GM23338 (cell line): Measurements from ENCODE around the gene UBE2H. TPM values are rescaled to one million over a fixed set of nuclear protein-coding genes. Genes with fewer than 3 reads are reported as not detected.
"Not testable (repeated sequence)": the region's sequence is repeated elsewhere in the genome, so short reads cannot be mapped to it uniquely, and the experiment has no call there.

ENCODE experiments used
- ATAC-seq: fragments of 200-7000 bp; cut with Tn5 transposase; 3 replicates; pipeline ENCODE4 v1.9.1; 2020
- DNase-seq: peaks from one replicate; pipeline ENCODE4 v3.0.0-alpha.2; 2015; ENCODE audit warnings: low spot score
- H2AFZ ChIP-seq: fragments of 200-600 bp; sonication (generic); 2 replicates; pipeline ENCODE4 v1.8.0; 2016; ENCODE audit warnings: antibody characterized with exemption, mild to moderate bottlenecking, moderate library complexity
- H3F3A ChIP-seq: fragments of 200-600 bp; sonication (generic); replicated peaks from 2 replicates; pipeline ENCODE4 v1.8.0; 2017; ENCODE audit warnings: antibody characterized with exemption, mixed run types, low read depth
- H3K27ac ChIP-seq: fragments of 200-600 bp; sonication (generic); 2 replicates; pipeline ENCODE4 v1.6.1; 2016; ENCODE audit warnings: low read depth
- H3K27me3 ChIP-seq: fragments of 200-600 bp; sonication (generic); 2 replicates; pipeline ENCODE4 v1.8.0; 2016; ENCODE audit warnings: mild to moderate bottlenecking, mixed run types, moderate library complexity; ENCODE audit not compliant: insufficient read depth
- H3K36me3 ChIP-seq: fragments of 200-600 bp; sonication (generic); 2 replicates; pipeline ENCODE4 v1.8.0; 2016; ENCODE audit warnings: mild to moderate bottlenecking; ENCODE audit not compliant: insufficient read depth
- H3K4me1 ChIP-seq: fragments of 200-600 bp; sonication (generic); 2 replicates; pipeline ENCODE4 v1.8.0; 2016; ENCODE audit warnings: mild to moderate bottlenecking, moderate library complexity; ENCODE audit not compliant: insufficient read depth
- H3K4me2 ChIP-seq: fragments of 200-600 bp; sonication (generic); 2 replicates; pipeline ENCODE4 v1.7.1; 2017; ENCODE audit warnings: mixed run types
- H3K4me3 ChIP-seq: fragments of 200-600 bp; sonication (generic); 2 replicates; pipeline ENCODE4 v1.6.1; 2016; ENCODE audit warnings: mixed run types
- H3K79me2 ChIP-seq: fragments of 200-600 bp; sonication (generic); replicated peaks from 2 replicates; pipeline ENCODE4 v1.8.0; 2017; ENCODE audit warnings: mild to moderate bottlenecking; ENCODE audit not compliant: insufficient read depth
- H3K9me2 ChIP-seq: fragments of 200-600 bp; sonication (generic); 2 replicates; pipeline ENCODE4 v1.8.0; 2017; ENCODE audit not compliant: insufficient read depth
- H4K20me1 ChIP-seq: fragments of 200-600 bp; sonication (generic); replicated peaks from 2 replicates; pipeline ENCODE4 v1.8.0; 2017; ENCODE audit warnings: mild to moderate bottlenecking; ENCODE audit not compliant: insufficient read depth
- H3K27ac Mint-ChIP-seq: 2 replicates; pipeline ENCODE4 v1.8.0; 2020; ENCODE audit warnings: inconsistent platforms, mild to moderate bottlenecking, moderate library complexity, mixed read lengths
- H3K27me3 Mint-ChIP-seq: 3 replicates; pipeline ENCODE4 v1.8.0; 2022; ENCODE audit warnings: low read depth, mild to moderate bottlenecking, moderate library complexity, mixed read lengths, inconsistent platforms; ENCODE audit not compliant: insufficient read depth, poor library complexity
- H3K36me3 Mint-ChIP-seq: 3 replicates; pipeline ENCODE4 v1.8.0; 2021; ENCODE audit warnings: low read depth, mild to moderate bottlenecking, inconsistent platforms, moderate library complexity, mixed read lengths
- H3K4me1 Mint-ChIP-seq: 3 replicates; pipeline ENCODE4 v1.8.0; 2020; ENCODE audit warnings: mild to moderate bottlenecking, inconsistent platforms, mixed read lengths
- H3K4me3 Mint-ChIP-seq: 3 replicates; pipeline ENCODE4 v1.8.0; 2021; ENCODE audit warnings: moderate library complexity, mild to moderate bottlenecking, inconsistent platforms, mixed read lengths
- H3K9me3 Mint-ChIP-seq: 3 replicates; pipeline ENCODE4 v1.8.0; 2020; ENCODE audit warnings: moderate library complexity, mild to moderate bottlenecking, inconsistent platforms, mixed read lengths
- CREB1 ChIP-seq: fragments of 250-450 bp; sonication (Bioruptor Pico); IDR thresholded peaks from 2 replicates; pipeline ENCODE4 v1.5.0; 2020; ENCODE audit warnings: low read depth, mild to moderate bottlenecking, moderate library complexity
- EZH2phosphoT487 ChIP-seq: fragments of 200-600 bp; sonication (generic); IDR thresholded peaks from one replicate; pipeline ENCODE4 v1.8.1; 2018; ENCODE audit warnings: antibody characterized with exemption; ENCODE audit not compliant: unreplicated experiment
- JUNB ChIP-seq: IDR thresholded peaks from one replicate; pipeline ENCODE4 v1.6.1; 2016; ENCODE audit warnings: antibody characterized with exemption; ENCODE audit not compliant: unreplicated experiment
- NANOG ChIP-seq: IDR thresholded peaks from 2 replicates; pipeline ENCODE4 v1.6.1; 2016; ENCODE audit warnings: antibody characterized with exemption, borderline replicate concordance
- POLR2AphosphoS5 ChIP-seq: IDR thresholded peaks from 2 replicates; pipeline ENCODE4 v1.6.1; 2016; ENCODE audit warnings: antibody characterized with exemption, low read depth
- ZNF114 ChIP-seq: fragments of 250-450 bp; sonication (Bioruptor Pico); IDR thresholded peaks from 2 replicates; pipeline ENCODE4 v1.5.0; 2020; ENCODE audit warnings: mild to moderate bottlenecking, moderate library complexity
- ZNF331 ChIP-seq: fragments of 250-450 bp; sonication (Bioruptor Pico); IDR thresholded peaks from 2 replicates; pipeline ENCODE4 v1.5.0; 2020; ENCODE audit warnings: low read depth, mild to moderate bottlenecking, moderate library complexity
- polyA plus RNA-seq: library from polyadenylated mRNA; unstranded; fragments of >200 nt; fragmentation: Nextera tagmentation; extraction: Ambion mirVana; gene quantifications from 2 replicates; pipeline ENCODE4 v1.2.1, GENCODE V29; 2016
- total RNA-seq: library from RNA; depleted of rRNA; stranded (reverse); fragments of >200 nt; shearing (Covaris generic); gene quantifications from 2 replicates; pipeline ENCODE4 v1.2.3, GENCODE V29; 2014
- TF ChIP-seq, protein P1 (sequence below): IDR thresholded peaks from 2 replicates; pipeline ENCODE4 v1.6.1; 2016; ENCODE audit warnings: antibody characterized with exemption
- TF ChIP-seq, protein P2 (sequence below): IDR thresholded peaks from one replicate; pipeline ENCODE4 v1.6.1; 2018; ENCODE audit warnings: antibody characterized with exemption; ENCODE audit not compliant: unreplicated experiment
- TF ChIP-seq, protein P3 (sequence below), 2 experiments: fragments of 200-600 bp in 1 of 2; sonication (generic) in 1 of 2; conservative IDR thresholded peaks; 2 replicates each; pipeline versions ENCODE4 v1.5.1 to v1.6.1; 2016 to 2017; ENCODE audit warnings: antibody characterized with exemption in 2 of 2, low read depth in 2 of 2, mild to moderate bottlenecking in 2 of 2, moderate library complexity in 1 of 2

Gene UBE2H
- total and polyA plus RNA-seq, 2 experiments from 2014 or later = 40.8 to 86.5 TPM

DNA sequence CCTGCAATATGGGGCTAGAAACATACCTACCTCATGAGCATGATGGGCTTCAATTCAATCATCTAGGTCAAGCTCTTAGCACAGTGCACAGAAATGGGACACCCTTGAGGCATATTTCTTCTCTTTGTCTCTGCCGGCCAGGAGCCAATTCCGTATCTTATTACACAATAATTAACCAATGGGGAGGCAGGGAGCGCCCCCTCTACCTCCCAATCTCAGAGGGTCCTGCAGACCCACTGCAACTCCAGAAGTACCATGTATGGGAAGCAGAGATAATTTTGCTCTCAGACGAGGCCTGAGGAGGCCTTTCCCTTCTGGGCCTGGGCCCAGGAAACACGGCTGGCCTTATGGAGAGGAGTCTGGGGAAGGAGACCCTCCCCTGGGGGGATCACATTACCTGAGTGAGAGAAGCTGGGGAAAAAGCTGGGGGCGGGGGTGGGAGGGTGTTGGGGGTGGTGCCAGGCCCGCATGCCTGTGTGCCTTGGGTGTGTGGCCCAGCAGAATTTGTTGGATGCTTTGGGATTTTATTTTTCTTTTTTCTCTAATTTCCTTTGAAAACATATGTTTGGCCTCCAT, 155.5 kb downstream of the UBE2H start (continued):
- TF ChIP-seq, protein P1, sequence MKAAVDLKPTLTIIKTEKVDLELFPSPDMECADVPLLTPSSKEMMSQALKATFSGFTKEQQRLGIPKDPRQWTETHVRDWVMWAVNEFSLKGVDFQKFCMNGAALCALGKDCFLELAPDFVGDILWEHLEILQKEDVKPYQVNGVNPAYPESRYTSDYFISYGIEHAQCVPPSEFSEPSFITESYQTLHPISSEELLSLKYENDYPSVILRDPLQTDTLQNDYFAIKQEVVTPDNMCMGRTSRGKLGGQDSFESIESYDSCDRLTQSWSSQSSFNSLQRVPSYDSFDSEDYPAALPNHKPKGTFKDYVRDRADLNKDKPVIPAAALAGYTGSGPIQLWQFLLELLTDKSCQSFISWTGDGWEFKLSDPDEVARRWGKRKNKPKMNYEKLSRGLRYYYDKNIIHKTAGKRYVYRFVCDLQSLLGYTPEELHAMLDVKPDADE = no peak
- no peak for TF ChIP-seq POLR2AphosphoS5
- TF ChIP-seq, protein P2, sequence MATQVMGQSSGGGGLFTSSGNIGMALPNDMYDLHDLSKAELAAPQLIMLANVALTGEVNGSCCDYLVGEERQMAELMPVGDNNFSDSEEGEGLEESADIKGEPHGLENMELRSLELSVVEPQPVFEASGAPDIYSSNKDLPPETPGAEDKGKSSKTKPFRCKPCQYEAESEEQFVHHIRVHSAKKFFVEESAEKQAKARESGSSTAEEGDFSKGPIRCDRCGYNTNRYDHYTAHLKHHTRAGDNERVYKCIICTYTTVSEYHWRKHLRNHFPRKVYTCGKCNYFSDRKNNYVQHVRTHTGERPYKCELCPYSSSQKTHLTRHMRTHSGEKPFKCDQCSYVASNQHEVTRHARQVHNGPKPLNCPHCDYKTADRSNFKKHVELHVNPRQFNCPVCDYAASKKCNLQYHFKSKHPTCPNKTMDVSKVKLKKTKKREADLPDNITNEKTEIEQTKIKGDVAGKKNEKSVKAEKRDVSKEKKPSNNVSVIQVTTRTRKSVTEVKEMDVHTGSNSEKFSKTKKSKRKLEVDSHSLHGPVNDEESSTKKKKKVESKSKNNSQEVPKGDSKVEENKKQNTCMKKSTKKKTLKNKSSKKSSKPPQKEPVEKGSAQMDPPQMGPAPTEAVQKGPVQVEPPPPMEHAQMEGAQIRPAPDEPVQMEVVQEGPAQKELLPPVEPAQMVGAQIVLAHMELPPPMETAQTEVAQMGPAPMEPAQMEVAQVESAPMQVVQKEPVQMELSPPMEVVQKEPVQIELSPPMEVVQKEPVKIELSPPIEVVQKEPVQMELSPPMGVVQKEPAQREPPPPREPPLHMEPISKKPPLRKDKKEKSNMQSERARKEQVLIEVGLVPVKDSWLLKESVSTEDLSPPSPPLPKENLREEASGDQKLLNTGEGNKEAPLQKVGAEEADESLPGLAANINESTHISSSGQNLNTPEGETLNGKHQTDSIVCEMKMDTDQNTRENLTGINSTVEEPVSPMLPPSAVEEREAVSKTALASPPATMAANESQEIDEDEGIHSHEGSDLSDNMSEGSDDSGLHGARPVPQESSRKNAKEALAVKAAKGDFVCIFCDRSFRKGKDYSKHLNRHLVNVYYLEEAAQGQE = no peak
- TF ChIP-seq, protein P3, sequence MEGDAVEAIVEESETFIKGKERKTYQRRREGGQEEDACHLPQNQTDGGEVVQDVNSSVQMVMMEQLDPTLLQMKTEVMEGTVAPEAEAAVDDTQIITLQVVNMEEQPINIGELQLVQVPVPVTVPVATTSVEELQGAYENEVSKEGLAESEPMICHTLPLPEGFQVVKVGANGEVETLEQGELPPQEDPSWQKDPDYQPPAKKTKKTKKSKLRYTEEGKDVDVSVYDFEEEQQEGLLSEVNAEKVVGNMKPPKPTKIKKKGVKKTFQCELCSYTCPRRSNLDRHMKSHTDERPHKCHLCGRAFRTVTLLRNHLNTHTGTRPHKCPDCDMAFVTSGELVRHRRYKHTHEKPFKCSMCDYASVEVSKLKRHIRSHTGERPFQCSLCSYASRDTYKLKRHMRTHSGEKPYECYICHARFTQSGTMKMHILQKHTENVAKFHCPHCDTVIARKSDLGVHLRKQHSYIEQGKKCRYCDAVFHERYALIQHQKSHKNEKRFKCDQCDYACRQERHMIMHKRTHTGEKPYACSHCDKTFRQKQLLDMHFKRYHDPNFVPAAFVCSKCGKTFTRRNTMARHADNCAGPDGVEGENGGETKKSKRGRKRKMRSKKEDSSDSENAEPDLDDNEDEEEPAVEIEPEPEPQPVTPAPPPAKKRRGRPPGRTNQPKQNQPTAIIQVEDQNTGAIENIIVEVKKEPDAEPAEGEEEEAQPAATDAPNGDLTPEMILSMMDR (conservative IDR thresholded peaks at IDR 0.05; ENCODE audit: low read depth in 2 of 2) = no peak

DNA sequence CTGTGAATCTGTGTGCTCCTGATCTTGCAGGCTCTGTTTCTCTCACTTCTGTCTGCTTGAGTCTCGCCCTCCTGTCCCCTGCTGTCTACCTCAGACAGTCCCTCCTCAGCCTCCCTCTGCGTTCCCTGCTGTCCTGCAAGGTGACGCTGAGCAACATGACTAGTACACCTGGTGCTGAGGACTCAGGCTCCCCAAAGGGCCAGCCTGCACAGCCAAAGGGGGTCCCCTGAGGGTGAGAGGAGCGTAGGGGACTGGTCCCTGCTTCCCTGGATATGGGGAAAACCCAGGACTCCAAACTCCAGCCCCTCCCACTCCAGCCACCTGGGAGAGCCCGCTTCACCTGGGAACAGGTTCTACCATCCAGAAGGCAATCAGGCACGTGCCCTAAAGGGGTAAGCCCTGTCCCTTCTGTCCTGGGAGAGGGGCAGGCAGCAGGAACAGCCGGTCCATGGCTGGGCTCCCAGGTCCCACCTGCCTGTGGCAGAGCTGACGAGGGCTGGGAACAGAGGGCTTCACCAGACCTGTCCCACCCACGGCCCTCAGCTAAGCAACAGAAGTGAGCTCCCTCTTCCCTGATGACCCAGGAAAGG, 156.5 kb downstream of the UBE2H start:
- Histone ChIP-seq H3K4me3 (no peak overlapping the region), H3K36me3 (no peaks in the 10 kb centered on the region), H3F3A (0 out of 2 replicates have a peak, but pooled peaks cover 4% of the 10 kb centered on the region), H3K27me3 (peaks cover 1% of the 10 kb centered on the region; the same call in 1 of the 2 replicates), H3K9me2 (no peaks in the 10 kb centered on the region), H4K20me1 (no peaks in the 10 kb centered on the region), H2AFZ (no peak overlapping the region), H3K27ac (no peak overlapping the region), H3K79me2 (no peaks in the 10 kb centered on the region), H3K4me1 (peaks cover 12% of the 10 kb centered on the region), H3K4me2 (no peak overlapping the region)
- Mint-ChIP-seq H3K4me3 (no peak overlapping the region), H3K9me3 (no peaks in the 10 kb centered on the region), H3K27me3 (peaks cover 25% of the 10 kb centered on the region), H3K27ac (no peak overlapping the region), H3K4me1 (peaks cover 22% of the 10 kb centered on the region), H3K36me3 (no peaks in the 10 kb centered on the region; the same call in 2 of the 3 replicates)
- TF ChIP-seq, protein P1 = no peak
- TF ChIP-seq JUNB (no peak), EZH2phosphoT487 (no peak), CREB1 (no peak), ZNF114 (CRISPR knock-in tag) (no peak), ZNF331 (no peak), NANOG (no peak)
- TF ChIP-seq, protein P3 (conservative IDR thresholded peaks at IDR 0.05; ENCODE audit: low read depth in 2 of 2) = no peak
- ATAC-seq (peak; percentile 12; the same call in 2 of the 3 replicates), DNase-seq (no peak)

DNA sequence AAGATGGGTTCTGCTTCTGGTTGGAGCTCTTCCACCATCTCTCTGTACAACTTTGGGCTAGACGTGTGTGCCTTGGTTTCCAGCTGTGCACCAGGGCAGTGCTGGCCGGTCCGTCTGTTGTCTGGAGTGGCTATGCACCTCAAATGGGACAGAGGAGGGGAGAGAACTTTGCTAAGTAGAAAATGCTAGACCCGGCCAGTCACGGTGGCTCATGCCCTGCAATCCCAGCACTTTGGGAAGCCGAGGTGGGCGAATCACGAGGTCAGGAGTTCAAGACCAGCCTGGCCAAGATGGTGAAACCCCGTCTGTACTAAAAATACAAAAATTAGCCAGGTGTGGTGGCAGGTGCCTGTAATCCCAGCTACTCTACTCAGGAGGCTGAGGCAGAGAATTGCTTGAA, 158.3 kb downstream of the UBE2H start:
- not testable (repeated sequence) for H2AFZ ChIP-seq, H3K27ac ChIP-seq, H3K4me3 Mint-ChIP-seq, H3K79me2 ChIP-seq, H4K20me1 ChIP-seq, H3K27ac Mint-ChIP-seq, ATAC-seq, H3K36me3 ChIP-seq, H3F3A ChIP-seq, DNase-seq, H3K9me2 ChIP-seq, H3K4me2 ChIP-seq, H3K4me3 ChIP-seq, H3K9me3 Mint-ChIP-seq, H3K36me3 Mint-ChIP-seq
- Mint-ChIP-seq H3K27me3 (peaks cover 35% of the 10 kb centered on the region), H3K4me1 (peaks cover 18% of the 10 kb centered on the region)
- Histone ChIP-seq H3K4me1 (peaks cover 12% of the 10 kb centered on the region), H3K27me3 (peaks cover 19% of the 10 kb centered on the region)
